ENCODE results near the gene ZIM2.

The ZIM2 gene

DNA sequence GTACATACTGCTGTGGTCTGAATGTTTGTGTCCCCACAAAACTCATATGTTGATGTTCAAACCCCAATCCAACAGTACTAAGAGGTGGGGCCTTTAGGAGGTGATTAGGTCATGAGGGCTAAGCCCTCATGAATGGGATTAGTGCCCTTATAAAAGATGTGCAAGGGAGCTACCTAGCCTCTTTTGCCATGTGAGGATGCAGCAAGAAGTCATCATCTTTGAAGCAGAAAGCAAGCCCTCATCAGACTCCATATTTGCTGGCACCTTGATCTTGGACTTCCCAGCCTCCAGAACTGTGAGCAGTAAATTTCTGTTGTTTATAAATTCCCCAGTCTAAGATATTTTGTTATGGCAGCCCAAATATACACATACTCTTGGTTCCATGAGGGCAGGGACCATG lies 33.9 kb downstream of the ZIM2 start:
- no peak for DNase-seq

DNA sequence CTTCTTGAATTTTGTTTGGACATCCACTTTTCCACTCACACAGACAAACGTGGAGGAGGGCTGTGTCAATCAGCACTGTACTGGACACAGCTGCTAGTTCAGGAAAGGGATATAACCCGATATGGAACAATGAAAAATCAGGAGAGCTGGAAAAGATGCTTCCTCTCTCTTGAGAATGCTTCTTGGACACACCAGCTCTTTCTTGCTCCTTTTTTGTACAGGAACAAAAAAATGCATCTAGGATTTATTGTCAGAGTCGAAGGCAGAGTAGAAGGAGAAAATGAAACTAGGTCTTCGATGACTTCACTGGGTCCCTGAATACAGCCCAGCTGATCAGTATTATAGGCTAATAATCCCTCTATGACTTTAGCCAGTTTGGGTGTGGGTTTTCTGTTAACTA lies 62.2 kb downstream of the ZIM2 start:
- DNase-seq: no peak

DNA sequence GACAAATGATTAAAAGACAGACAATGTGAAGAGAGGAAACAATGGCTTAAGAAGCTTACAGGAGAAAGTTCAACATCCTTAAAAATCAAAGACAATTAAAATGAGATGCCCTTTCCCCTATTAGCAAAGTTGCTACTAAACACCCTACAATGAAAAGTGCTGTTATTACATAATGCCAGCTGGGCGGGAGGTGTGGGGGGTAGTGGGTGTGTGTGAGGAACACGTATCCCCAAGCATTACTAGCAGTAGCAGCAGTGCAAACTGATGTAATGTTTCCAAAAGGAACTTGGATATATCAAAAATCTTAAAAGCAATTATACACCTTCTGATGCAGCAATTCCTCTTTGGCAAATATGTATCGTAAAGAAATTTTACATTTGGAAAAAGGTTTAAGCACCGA lies 70.9 kb downstream of the ZIM2 start:
- no peak for DNase-seq

DNA sequence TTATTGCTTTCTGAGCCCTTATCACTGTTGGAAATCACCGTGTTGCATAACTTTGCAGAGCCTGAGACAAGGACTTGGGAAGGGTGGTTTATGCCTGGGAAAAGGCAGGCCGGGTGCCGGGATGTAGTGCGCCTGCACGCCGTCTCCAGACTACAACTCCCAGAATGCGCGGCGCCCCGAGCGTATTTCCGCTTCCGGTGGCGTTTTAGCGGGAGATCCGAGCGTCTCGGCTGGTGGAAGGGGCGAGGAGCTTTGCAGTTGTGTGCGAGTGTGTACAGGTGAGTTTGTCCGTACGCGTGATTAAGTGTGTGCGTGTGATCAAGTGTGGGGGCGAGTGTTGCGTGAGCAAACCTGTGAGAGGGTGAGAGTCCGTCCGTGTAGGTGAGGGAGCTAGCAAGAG lies 75.4 kb downstream of the ZIM2 start:
- DNase-seq: peak; percentile 55

DNA sequence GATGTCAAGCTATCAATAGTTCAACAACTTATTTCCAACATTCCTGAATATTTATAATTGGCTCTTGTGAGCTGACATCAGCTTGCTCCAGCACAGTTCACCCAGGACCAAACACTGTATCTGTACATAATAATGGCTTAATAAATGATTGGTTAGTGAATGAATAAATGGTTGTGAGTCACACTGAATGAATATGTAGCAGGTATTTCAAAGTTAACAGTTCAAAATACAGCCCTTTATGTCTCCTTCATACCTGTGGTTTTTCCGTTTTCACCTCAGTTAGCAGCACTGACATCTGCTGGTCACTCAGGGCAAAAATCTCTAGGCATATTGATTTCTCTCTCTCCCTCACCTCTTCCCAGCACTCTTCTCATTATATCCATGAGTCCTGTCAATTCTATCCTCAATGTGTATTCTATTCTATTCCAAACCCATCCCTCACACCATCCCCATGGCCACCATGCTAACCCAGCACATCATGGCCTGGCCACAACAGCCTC lies 76.3 kb downstream of the ZIM2 start:
- peak; percentile 25 for DNase-seq

GRCh38 chr19:56760842-56761241 lies 79.7 kb downstream of the ZIM2 start:
- no peak for DNase-seq

- DNase-seq: no peak
These were observed 81.0 kb downstream of the ZIM2 start for GRCh38 chr19:56759531-56759930.

- no peak for DNase-seq
These were observed 89.4 kb downstream of the ZIM2 start for GRCh38 chr19:56751078-56751489.

- no peak for DNase-seq
These were observed 89.9 kb downstream of the ZIM2 start for GRCh38 chr19:56750658-56751057.

DNA sequence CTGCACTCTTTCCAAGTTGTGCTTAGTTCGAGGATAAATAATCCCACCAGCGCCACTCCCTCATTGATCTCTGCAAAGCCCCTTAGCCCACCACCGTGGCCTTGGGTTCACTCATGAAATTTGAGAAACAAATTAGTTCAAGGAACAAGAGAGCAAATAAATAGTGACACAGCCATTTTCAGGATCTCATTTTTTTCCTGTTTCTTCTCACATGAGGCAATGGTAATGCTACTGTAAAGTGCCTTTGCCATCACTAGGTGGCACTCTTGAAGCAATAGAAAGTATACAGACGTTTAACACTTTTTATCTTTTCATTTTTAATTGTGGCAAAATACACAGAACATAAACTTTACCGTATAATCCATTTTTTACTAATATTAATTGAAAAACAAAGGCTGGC lies 92.1 kb downstream of the ZIM2 start:
- peak; percentile 10 for DNase-seq

DNA sequence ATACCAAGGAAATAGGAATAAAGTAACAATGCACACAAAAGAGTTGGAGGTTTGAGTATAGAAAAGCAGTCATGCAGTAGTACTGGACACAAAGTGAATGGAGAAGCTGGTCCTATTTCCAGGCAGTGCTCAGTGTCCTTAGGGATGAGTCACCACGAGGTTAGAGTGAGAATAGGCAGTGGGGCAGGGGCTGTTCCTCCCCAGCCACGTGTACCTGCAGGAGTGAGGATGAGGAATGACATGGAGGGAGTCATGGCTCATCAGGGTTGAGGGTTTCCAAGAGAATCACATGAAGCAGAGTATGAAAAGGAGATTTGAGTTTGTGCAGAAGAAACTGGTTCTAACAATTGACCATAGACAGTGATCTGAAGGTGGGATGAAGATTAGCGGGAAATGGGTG lies 94.2 kb downstream of the ZIM2 start:
- no peak for DNase-seq

DNA sequence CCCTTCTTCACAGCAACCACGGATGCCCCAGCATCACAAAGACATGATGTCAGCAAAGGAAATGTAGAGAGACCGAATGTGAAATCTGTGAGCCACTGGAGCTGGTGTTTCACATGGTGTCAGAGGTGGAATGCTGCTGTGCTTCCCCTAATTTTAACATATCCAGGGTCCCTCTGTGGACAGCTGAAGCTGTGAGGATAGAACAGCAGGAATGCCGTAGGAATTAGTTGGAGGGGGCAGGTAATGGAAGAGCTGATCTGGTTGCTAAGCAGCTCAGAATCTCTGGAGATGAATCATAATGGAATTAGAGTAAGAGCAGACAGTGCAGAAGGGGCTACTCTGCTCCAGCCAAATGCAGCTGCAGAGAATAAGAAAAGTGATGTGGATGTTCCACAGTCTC lies 100.0 kb downstream of the ZIM2 start:
- DNase-seq: no peak

DNA sequence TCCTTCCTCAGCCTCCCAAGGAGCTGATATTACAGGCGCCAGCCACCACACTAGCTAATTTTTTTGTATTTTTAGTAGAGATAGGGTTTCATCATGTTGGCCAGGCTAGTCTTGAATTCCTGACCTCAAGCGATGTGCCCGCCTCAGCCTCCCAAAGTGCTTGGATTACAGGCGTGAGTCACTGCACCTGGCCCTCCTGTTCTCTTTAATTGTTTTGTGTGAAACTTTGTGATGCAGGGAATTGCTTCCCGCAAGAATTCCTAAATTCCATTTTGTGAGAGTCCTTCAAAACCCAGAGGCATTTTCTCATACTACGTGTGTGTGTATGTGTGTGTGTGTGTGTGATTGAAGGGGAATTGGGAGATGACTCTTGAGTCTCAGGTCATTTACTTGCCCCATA lies 104.0 kb downstream of the ZIM2 start:
- DNase-seq: no peak

GRCh38 chr19:56732976-56733375 lies 107.5 kb downstream of the ZIM2 start:
- no peak for DNase-seq

DNA sequence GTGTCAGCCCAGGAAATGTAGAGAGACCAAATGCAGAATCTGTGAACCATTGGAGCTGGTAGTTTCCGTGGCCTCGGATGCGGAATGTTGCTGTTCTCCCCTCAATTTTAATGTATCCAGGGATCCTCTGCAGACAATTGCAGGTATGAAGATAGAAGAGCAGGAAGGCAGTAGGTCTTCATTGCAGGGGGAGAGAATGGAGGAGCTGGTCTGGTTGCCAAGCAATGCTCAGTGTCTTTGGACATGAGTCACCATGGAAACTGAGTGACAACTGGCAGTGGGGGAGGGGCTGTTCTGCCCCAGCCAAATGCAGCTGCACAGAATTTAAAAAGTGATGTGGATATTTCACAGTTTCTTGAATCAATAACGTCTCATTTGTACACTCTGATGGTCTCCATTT lies 112.8 kb downstream of the ZIM2 start:
- DNase-seq: no peak

DNA sequence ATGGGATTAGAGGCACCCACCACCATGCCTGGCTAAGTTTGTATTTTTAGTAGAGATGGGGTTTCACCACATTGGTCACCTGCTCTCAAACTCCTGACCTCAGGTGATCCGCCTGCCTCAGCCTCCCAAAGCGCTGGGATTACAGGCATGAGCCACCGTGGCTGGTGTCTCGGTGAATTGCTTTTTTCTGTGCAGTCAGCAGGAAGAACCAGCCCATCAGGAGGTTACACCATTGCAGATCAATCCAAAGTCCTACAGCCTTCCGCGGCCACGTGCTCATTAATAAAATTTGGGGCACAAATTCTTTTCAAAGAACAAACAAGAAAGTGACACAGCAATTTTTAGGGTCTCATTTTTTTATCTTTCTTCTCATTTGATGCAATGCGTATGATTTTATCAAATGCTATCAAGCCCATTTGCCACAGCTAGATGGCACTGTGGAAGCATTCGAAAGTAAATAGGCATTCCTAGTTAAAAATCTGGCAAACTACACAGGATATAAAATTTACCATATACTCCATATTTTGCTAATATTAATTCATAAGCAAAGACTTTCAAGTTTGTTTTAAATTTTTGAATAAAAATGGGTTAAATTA lies 114.6 kb downstream of the ZIM2 start:
- DNase-seq: peak; percentile 4

All from kidney glomerular epithelial cell (primary cell).